ENCODE data around the gene ANTXR2. TPM values are rescaled to one million over a fixed set of nuclear protein-coding genes. Genes with fewer than 3 reads are reported as not detected.

Gene ANTXR2
- total RNA-seq, 1 experiment from 2014 or later, result 7.0 TPM

- no peaks in the 10 kb centered on the region for H3K9me3 ChIP-seq (ENCODE audit: low read depth, low read length, poor library complexity, severe bottlenecking)
- TF ChIP-seq, protein P1, sequence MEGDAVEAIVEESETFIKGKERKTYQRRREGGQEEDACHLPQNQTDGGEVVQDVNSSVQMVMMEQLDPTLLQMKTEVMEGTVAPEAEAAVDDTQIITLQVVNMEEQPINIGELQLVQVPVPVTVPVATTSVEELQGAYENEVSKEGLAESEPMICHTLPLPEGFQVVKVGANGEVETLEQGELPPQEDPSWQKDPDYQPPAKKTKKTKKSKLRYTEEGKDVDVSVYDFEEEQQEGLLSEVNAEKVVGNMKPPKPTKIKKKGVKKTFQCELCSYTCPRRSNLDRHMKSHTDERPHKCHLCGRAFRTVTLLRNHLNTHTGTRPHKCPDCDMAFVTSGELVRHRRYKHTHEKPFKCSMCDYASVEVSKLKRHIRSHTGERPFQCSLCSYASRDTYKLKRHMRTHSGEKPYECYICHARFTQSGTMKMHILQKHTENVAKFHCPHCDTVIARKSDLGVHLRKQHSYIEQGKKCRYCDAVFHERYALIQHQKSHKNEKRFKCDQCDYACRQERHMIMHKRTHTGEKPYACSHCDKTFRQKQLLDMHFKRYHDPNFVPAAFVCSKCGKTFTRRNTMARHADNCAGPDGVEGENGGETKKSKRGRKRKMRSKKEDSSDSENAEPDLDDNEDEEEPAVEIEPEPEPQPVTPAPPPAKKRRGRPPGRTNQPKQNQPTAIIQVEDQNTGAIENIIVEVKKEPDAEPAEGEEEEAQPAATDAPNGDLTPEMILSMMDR (conservative IDR thresholded peaks at IDR 0.05; ENCODE audit: low read depth, low read length), result no peak
- TF ChIP-seq EZH2 (IDR thresholded peaks at IDR 0.05; ENCODE audit: borderline replicate concordance, low read depth, low read length, poor library complexity, severe bottlenecking), result no peak
- no peak overlapping the region for H3K4me3 ChIP-seq (ENCODE audit: low read depth, low read length, poor library complexity, severe bottlenecking)
- intact Hi-C loops (cut with micrococcal nuclease; ENCODE audit: unreplicated experiment), result no loop called here
- ChIA-PET POLR2A (ENCODE audit: low non-redundant PET) (no interaction called here), CTCF (no interaction called here)
- H3K27me3 ChIP-seq (replicated peaks; ENCODE audit: insufficient read depth, low read depth, low read length, poor library complexity), result no peaks in the 10 kb centered on the region
- no peak overlapping the region for H3K27ac ChIP-seq (ENCODE audit: low read depth, low read length, poor library complexity, severe bottlenecking)
- no peak for DNase-seq (ENCODE audit: low spot score)
- H3K36me3 ChIP-seq (ENCODE audit: insufficient read depth, low read length, poor library complexity, severe bottlenecking), result no peaks in the 10 kb centered on the region
- no peaks in the 10 kb centered on the region for H3K4me1 ChIP-seq (ENCODE audit: insufficient read depth, low read length, poor library complexity, severe bottlenecking)
- no TSS peak for BruUV-seq (replicated peaks)
Observed at GRCh38 chr4:79948261-79948660, 124.8 kb downstream of the ANTXR2 start.

DNA sequence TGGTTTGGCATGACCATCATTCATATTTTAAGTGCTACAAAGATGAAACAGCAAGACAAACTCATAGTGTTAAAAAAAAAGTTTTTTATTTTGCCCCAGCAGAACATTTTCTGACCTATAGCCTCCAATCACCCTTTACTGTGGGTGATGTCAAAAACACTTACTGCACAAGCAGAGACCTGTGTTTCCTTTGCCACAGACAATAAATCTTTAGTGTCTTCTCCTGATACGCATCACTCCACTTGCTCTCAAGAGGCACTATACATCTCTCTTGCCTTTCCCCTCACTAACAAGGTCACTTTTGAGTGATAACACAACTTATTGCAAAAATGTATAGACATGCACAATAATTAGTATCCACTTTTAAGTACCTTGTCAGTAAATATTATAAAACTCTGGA lies 125.6 kb downstream of the ANTXR2 start:
- H3K9me3 ChIP-seq (ENCODE audit: low read depth, low read length, poor library complexity, severe bottlenecking), result no peaks in the 10 kb centered on the region
- H3K27me3 ChIP-seq (replicated peaks; ENCODE audit: insufficient read depth, low read depth, low read length, poor library complexity), result no peaks in the 10 kb centered on the region
- BruUV-seq (replicated peaks), result no TSS peak
- TF ChIP-seq, protein P1 (conservative IDR thresholded peaks at IDR 0.05; ENCODE audit: low read depth, low read length), result no peak
- no peak for TF ChIP-seq EZH2 (IDR thresholded peaks at IDR 0.05; ENCODE audit: borderline replicate concordance, low read depth, low read length, poor library complexity, severe bottlenecking)
- CTCF ChIA-PET, result no interaction called here
- H3K36me3 ChIP-seq (ENCODE audit: insufficient read depth, low read length, poor library complexity, severe bottlenecking), result no peaks in the 10 kb centered on the region
- POLR2A ChIA-PET (ENCODE audit: low non-redundant PET), result no interaction called here
- intact Hi-C loops (cut with micrococcal nuclease; ENCODE audit: unreplicated experiment), result no loop called here
- DNase-seq (ENCODE audit: low spot score), result no peak
- H3K4me1 ChIP-seq (ENCODE audit: insufficient read depth, low read length, poor library complexity, severe bottlenecking), result no peaks in the 10 kb centered on the region
- H3K27ac ChIP-seq (ENCODE audit: low read depth, low read length, poor library complexity, severe bottlenecking), result no peak overlapping the region
- no peak overlapping the region for H3K4me3 ChIP-seq (ENCODE audit: low read depth, low read length, poor library complexity, severe bottlenecking)

GRCh38 chr4:79935274-79935673 lies 137.8 kb downstream of the ANTXR2 start:
- CTCF ChIA-PET, result interaction anchor here (0.7 kb wide), 1 partner anchor 270 kb away, joined by 3 read pairs; no protein-coding TSS in a partner anchor

More at GRCh38 chr4:79935274-79935673, 137.8 kb downstream of the ANTXR2 start:
- Histone ChIP-seq H3K9me3 (ENCODE audit: low read depth, low read length, poor library complexity, severe bottlenecking) (no peaks in the 10 kb centered on the region), H3K4me1 (ENCODE audit: insufficient read depth, low read length, poor library complexity, severe bottlenecking) (no peaks in the 10 kb centered on the region), H3K36me3 (ENCODE audit: insufficient read depth, low read length, poor library complexity, severe bottlenecking) (no peaks in the 10 kb centered on the region), H3K27me3 (replicated peaks; ENCODE audit: insufficient read depth, low read depth, low read length, poor library complexity) (no peaks in the 10 kb centered on the region), H3K27ac (ENCODE audit: low read depth, low read length, poor library complexity, severe bottlenecking) (no peak overlapping the region), H3K4me3 (ENCODE audit: low read depth, low read length, poor library complexity, severe bottlenecking) (no peak overlapping the region)
- no peak for TF ChIP-seq EZH2 (IDR thresholded peaks at IDR 0.05; ENCODE audit: borderline replicate concordance, low read depth, low read length, poor library complexity, severe bottlenecking)
- TF ChIP-seq, protein P1 (conservative IDR thresholded peaks at IDR 0.05; ENCODE audit: low read depth, low read length), result no peak
- intact Hi-C loops (cut with micrococcal nuclease; ENCODE audit: unreplicated experiment), result no loop called here
- no peak for DNase-seq (ENCODE audit: low spot score)
- BruUV-seq (replicated peaks), result no TSS peak
- POLR2A ChIA-PET (ENCODE audit: low non-redundant PET), result no interaction called here
